ENCODE data around the gene LRRC27.
"Not testable (repeated sequence)": the region's sequence is repeated elsewhere in the genome, so short reads cannot be mapped to it uniquely, and the experiment has no call there.

- not testable (repeated sequence) for TF ChIP-seq CTCF, POLR2A (IDR thresholded peaks at IDR 0.05)
Measured at GRCh38 chr10:132295481-132295880, 36.5 kb upstream of the LRRC27 start.
